ENCODE results near the gene SLC6A15.

DNA sequence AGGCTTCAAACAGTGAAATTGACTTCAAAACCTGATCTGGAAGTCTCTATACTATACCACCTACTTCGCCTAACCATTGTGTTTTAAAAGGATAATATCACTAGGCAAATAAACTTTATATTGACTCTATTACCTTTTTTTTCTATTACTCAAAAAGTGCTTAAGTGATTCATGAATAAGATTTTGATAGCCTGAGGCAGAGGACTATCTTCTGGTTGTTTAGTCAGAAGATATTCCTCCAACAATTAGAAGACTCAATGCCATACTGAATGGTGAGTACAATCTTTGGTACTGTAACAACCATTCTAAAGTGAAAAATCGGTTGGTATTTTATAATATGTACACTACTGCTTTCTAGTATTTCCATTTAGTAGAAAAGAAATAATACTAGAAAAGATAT lies 22.8 kb downstream of the SLC6A15 start:
- TF ChIP-seq, protein P1, sequence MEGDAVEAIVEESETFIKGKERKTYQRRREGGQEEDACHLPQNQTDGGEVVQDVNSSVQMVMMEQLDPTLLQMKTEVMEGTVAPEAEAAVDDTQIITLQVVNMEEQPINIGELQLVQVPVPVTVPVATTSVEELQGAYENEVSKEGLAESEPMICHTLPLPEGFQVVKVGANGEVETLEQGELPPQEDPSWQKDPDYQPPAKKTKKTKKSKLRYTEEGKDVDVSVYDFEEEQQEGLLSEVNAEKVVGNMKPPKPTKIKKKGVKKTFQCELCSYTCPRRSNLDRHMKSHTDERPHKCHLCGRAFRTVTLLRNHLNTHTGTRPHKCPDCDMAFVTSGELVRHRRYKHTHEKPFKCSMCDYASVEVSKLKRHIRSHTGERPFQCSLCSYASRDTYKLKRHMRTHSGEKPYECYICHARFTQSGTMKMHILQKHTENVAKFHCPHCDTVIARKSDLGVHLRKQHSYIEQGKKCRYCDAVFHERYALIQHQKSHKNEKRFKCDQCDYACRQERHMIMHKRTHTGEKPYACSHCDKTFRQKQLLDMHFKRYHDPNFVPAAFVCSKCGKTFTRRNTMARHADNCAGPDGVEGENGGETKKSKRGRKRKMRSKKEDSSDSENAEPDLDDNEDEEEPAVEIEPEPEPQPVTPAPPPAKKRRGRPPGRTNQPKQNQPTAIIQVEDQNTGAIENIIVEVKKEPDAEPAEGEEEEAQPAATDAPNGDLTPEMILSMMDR (IDR thresholded peaks at IDR 0.05), result no peak
- no peak for TF ChIP-seq POLR2AphosphoS5 (IDR thresholded peaks at IDR 0.05)
